NCI-H2107 (cell line): ENCODE results near the gene AGBL4.
"Not testable (repeated sequence)": the region's sequence is repeated elsewhere in the genome, so short reads cannot be mapped to it uniquely, and the experiment has no call there.

Experiments used
- DNase-seq: peaks from one replicate; lab custom pipeline; 2025; lab: John Stamatoyannopoulos, UW

The AGBL4 gene

GRCh38 chr1:50023292-50024159 is at the start of gene AGBL4:
AGBL4 (minus strand) TSS chr1:50023954.
- DNase-seq: peak; percentile 81

- no peak for DNase-seq
Observed at GRCh38 chr1:50066806-50067205, 43.1 kb upstream of the AGBL4 start.

- peak; percentile 43 for DNase-seq
Observed at GRCh38 chr1:50060279-50060678, 36.5 kb upstream of the AGBL4 start.

GRCh38 chr1:50048791-50049190 is 25.0 kb upstream of the AGBL4 start:
- no peak for DNase-seq

GRCh38 chr1:50047916-50048694 is 24.4 kb upstream of the AGBL4 start:
- DNase-seq: no peak

- DNase-seq: no peak
Observed at GRCh38 chr1:50038237-50038809, 14.6 kb upstream of the AGBL4 start.

- DNase-seq: no peak
Observed at GRCh38 chr1:50027794-50028193, 4.0 kb upstream of the AGBL4 start.

GRCh38 chr1:49995734-49996133 is 28.0 kb downstream of the AGBL4 start:
- DNase-seq: no peak

- no peak for DNase-seq
Observed at GRCh38 chr1:49971088-49971487, 52.7 kb downstream of the AGBL4 start.

GRCh38 chr1:49951385-49951784 is 72.4 kb downstream of the AGBL4 start:
- DNase-seq: no peak

GRCh38 chr1:49915301-49915700 is 108.5 kb downstream of the AGBL4 start:
- not testable (repeated sequence) for DNase-seq

- DNase-seq: no peak
Observed at GRCh38 chr1:49906365-49906764, 117.4 kb downstream of the AGBL4 start.

- DNase-seq: no peak
Observed at GRCh38 chr1:49864581-49864980, 159.2 kb downstream of the AGBL4 start.

GRCh38 chr1:49854741-49855140 is 169.0 kb downstream of the AGBL4 start:
- DNase-seq: no peak

GRCh38 chr1:49842596-49842995 is 181.2 kb downstream of the AGBL4 start:
- DNase-seq: no peak

- DNase-seq: no peak
Observed at GRCh38 chr1:49841767-49842166, 182.0 kb downstream of the AGBL4 start.

GRCh38 chr1:49824261-49824660 is 199.5 kb downstream of the AGBL4 start:
- DNase-seq: no peak

- DNase-seq: no peak
Observed at GRCh38 chr1:49817681-49818080, 206.1 kb downstream of the AGBL4 start.

GRCh38 chr1:49787013-49787412 is 236.7 kb downstream of the AGBL4 start:
- not testable (repeated sequence) for DNase-seq

GRCh38 chr1:49765034-49765433 is 258.7 kb downstream of the AGBL4 start:
- DNase-seq: no peak

- not testable (repeated sequence) for DNase-seq
Observed at GRCh38 chr1:49738118-49738517, 285.6 kb downstream of the AGBL4 start.

- DNase-seq: no peak
Observed at GRCh38 chr1:49728377-49728776, 295.4 kb downstream of the AGBL4 start.

- DNase-seq: no peak
Observed at GRCh38 chr1:49723662-49724061, 300.1 kb downstream of the AGBL4 start.
